HG02840 (cell line): ENCODE results near the gene SLTM.
"Not testable (repeated sequence)": the region's sequence is repeated elsewhere in the genome, so short reads cannot be mapped to it uniquely, and the experiment has no call there.

Experiments used
- ATAC-seq: cut with Tn5 transposase; IDR thresholded peaks from one replicate; pipeline ENCODE4 v1.9.1; 2021; ENCODE audit warnings: mild to moderate bottlenecking, moderate library complexity, moderate number of reproducible peaks; ENCODE audit not compliant: unreplicated experiment, low FRiP score

SLTM gene

GRCh38 chr15:58877999-58878825, 55.3 kb downstream of the SLTM start:
- no peak for ATAC-seq

- no peak for ATAC-seq
Observed at GRCh38 chr15:58876306-58877106, 57.0 kb downstream of the SLTM start.

GRCh38 chr15:58875343-58875742, 58.1 kb downstream of the SLTM start:
- ATAC-seq = no peak

GRCh38 chr15:58873267-58873666, 60.2 kb downstream of the SLTM start:
- no peak for ATAC-seq

- no peak for ATAC-seq
Observed at GRCh38 chr15:58870451-58870850, 63.0 kb downstream of the SLTM start.

GRCh38 chr15:58867926-58868325, 65.6 kb downstream of the SLTM start:
- no peak for ATAC-seq

- no peak for ATAC-seq
Observed at GRCh38 chr15:58865425-58865880, 68.0 kb downstream of the SLTM start.

- ATAC-seq = no peak
Observed at GRCh38 chr15:58864602-58865424, 68.7 kb downstream of the SLTM start.

GRCh38 chr15:58862326-58862725, 71.2 kb downstream of the SLTM start:
- no peak for ATAC-seq

GRCh38 chr15:58856621-58857020, 76.9 kb downstream of the SLTM start:
- ATAC-seq = not testable (repeated sequence)

- ATAC-seq = no peak
Observed at GRCh38 chr15:58856086-58856485, 77.4 kb downstream of the SLTM start.

- no peak for ATAC-seq
Observed at GRCh38 chr15:58854593-58854992, 78.9 kb downstream of the SLTM start.

GRCh38 chr15:58852347-58852746, 81.1 kb downstream of the SLTM start:
- no peak for ATAC-seq

GRCh38 chr15:58851205-58851604, 82.3 kb downstream of the SLTM start:
- ATAC-seq = not testable (repeated sequence)

- ATAC-seq = no peak
Observed at GRCh38 chr15:58842713-58843396, 90.6 kb downstream of the SLTM start.

GRCh38 chr15:58840048-58840447, 93.4 kb downstream of the SLTM start:
- no peak for ATAC-seq

- ATAC-seq = no peak
Observed at GRCh38 chr15:58839485-58839884, 94.0 kb downstream of the SLTM start.

GRCh38 chr15:58833681-58834426, 99.6 kb downstream of the SLTM start:
- not testable (repeated sequence) for ATAC-seq

GRCh38 chr15:58830556-58830955, 102.9 kb downstream of the SLTM start:
- ATAC-seq = no peak
